Epithelial cell of proximal tubule (primary cell): ENCODE results near the gene ZC3H12A. TPM values are rescaled to one million over a fixed set of nuclear protein-coding genes. Genes with fewer than 3 reads are reported as not detected.

Experiments
- DNase-seq: peaks from one replicate; pipeline ENCODE4 v3.0.0-alpha.2; 2011; ENCODE audit warnings: low read depth
- H3K4me3 ChIP-seq: 2 replicates; pipeline ENCODE4 v1.5.1; 2011; ENCODE audit warnings: low read depth, mild to moderate bottlenecking, low read length
- CTCF ChIP-seq: conservative IDR thresholded peaks from 2 replicates; pipeline ENCODE4 v1.5.1; 2012; ENCODE audit warnings: low read depth, mild to moderate bottlenecking, low read length
- total RNA-seq: library from RNA; depleted of rRNA; stranded (reverse); fragments of >200 nt; gene quantifications from 2 replicates; pipeline ENCODE4 v1.2.3, GENCODE V29; 2015

The ZC3H12A gene
- total RNA-seq, 1 donor from 2014 or later: 16.0 TPM

GRCh38 chr1:37465593-37466517 is 8.5 kb upstream of the ZC3H12A start:
- no peak for DNase-seq
- no peak overlapping the region for H3K4me3 ChIP-seq
- no peak for TF ChIP-seq CTCF

GRCh38 chr1:37468037-37468436 is 6.3 kb upstream of the ZC3H12A start:
- no peak for TF ChIP-seq CTCF
- no peak overlapping the region for H3K4me3 ChIP-seq
- DNase-seq: no peak

- no peak overlapping the region for H3K4me3 ChIP-seq
- no peak for TF ChIP-seq CTCF
- no peak for DNase-seq
Observed at GRCh38 chr1:37469386-37469785, 5.0 kb upstream of the ZC3H12A start.

GRCh38 chr1:37471345-37472231 is 2.8 kb upstream of the ZC3H12A start:
- no peak for DNase-seq
- no peak for TF ChIP-seq CTCF
- H3K4me3 ChIP-seq: peak overlapping the region; percentile 46

GRCh38 chr1:37472281-37472680 is 2.1 kb upstream of the ZC3H12A start:
- DNase-seq: no peak
- no peak for TF ChIP-seq CTCF
- peak overlapping the region; percentile 1 for H3K4me3 ChIP-seq

- DNase-seq: no peak
- no peak for TF ChIP-seq CTCF
- H3K4me3 ChIP-seq: peak overlapping the region; percentile 76
Observed at GRCh38 chr1:37472994-37473393, 1.4 kb upstream of the ZC3H12A start.
